Fibroblast of lung (primary cell): Measurements from ENCODE around the gene STX1A. TPM values are rescaled to one million over a fixed set of nuclear protein-coding genes. Genes with fewer than 3 reads are reported as not detected.

Source experiments
- DNase-seq, 2 donors: peaks; one replicate each; pipeline versions ENCODE4 v3.0.0 to v3.0.0-alpha.2; 2010; ENCODE audit warnings: low read depth in 2 of 2
- H2AFZ ChIP-seq: 2 replicates; pipeline ENCODE4 v1.5.1; 2012; ENCODE audit warnings: low read length, control low read depth, inconsistent platforms
- H3K27ac ChIP-seq: 2 replicates; pipeline ENCODE4 v1.5.1; 2011; ENCODE audit warnings: low read length, control low read depth; ENCODE audit not compliant: insufficient read depth
- H3K27me3 ChIP-seq: 2 replicates; pipeline ENCODE4 v1.5.1; 2011; ENCODE audit warnings: mild to moderate bottlenecking, low read length; ENCODE audit not compliant: control insufficient read depth, insufficient read depth
- H3K36me3 ChIP-seq: 2 replicates; pipeline ENCODE4 v1.5.1; 2011; ENCODE audit warnings: low read length; ENCODE audit not compliant: control insufficient read depth, insufficient read depth
- H3K4me1 ChIP-seq: 2 replicates; pipeline ENCODE4 v1.5.1; 2011; ENCODE audit warnings: low read length; ENCODE audit not compliant: control insufficient read depth, insufficient read depth; ENCODE audit errors: extremely low read depth
- H3K4me2 ChIP-seq: 2 replicates; pipeline ENCODE4 v1.5.1; 2011; ENCODE audit warnings: low read length, control low read depth; ENCODE audit not compliant: insufficient read depth; ENCODE audit errors: extremely low read depth
- H3K4me3 ChIP-seq, 4 experiments: fragments of 200-600 bp in 1 of 4; sonication (generic) in 1 of 4; replicated peaks in 1 of 4; 2 replicates each; pipeline ENCODE4 v1.5.1; 2011 to 2016; ENCODE audit warnings: low read length in 4 of 4, low read depth in 3 of 4, mild to moderate bottlenecking in 3 of 4, control low read depth in 2 of 4, inconsistent platforms in 1 of 4, mixed read lengths in 1 of 4; ENCODE audit not compliant: insufficient read depth in 1 of 4; ENCODE audit errors: control extremely low read depth in 1 of 4
- H3K79me2 ChIP-seq: 2 replicates; pipeline ENCODE4 v1.5.1; 2012; ENCODE audit warnings: mild to moderate bottlenecking, low read length, inconsistent platforms; ENCODE audit not compliant: control insufficient read depth, insufficient read depth
- H3K9ac ChIP-seq: 2 replicates; pipeline ENCODE4 v1.5.1; 2011; ENCODE audit warnings: mild to moderate bottlenecking, low read length, control low read depth; ENCODE audit not compliant: insufficient read depth
- H3K9me3 ChIP-seq: 2 replicates; pipeline ENCODE4 v1.5.1; 2012; ENCODE audit warnings: low read depth, low read length; ENCODE audit not compliant: control insufficient read depth, insufficient read depth
- H4K20me1 ChIP-seq: 2 replicates; pipeline ENCODE4 v1.5.1; 2011; ENCODE audit warnings: low read length; ENCODE audit not compliant: control insufficient read depth, insufficient read depth; ENCODE audit errors: extremely low read depth
- EZH2 ChIP-seq: IDR thresholded peaks from 2 replicates; pipeline ENCODE4 v1.5.1; 2012; ENCODE audit warnings: low read length, control low read depth, mild to moderate bottlenecking; ENCODE audit errors: missing control alignments
- polyA plus RNA-seq, 2 donors: library from polyadenylated mRNA; depleted of rRNA in 1 of 2; stranded (reverse) in 1 of 2; unstranded in 1 of 2; fragments of >200 nt; gene quantifications; 2 replicates each; pipeline ENCODE4 v1.2.1, GENCODE V29; 2011 to 2012; ENCODE audit warnings: missing spikeins in 1 of 2
- total RNA-seq: library from RNA; depleted of rRNA; stranded (reverse); fragments of >200 nt; gene quantifications from 2 replicates; pipeline ENCODE4 v1.2.1, GENCODE V29; 2014
- TF ChIP-seq, protein P1 (sequence below), 2 donors: IDR thresholded peaks in 1 of 2; conservative IDR thresholded peaks in 1 of 2; 1 replicate in 1 of 2; 2 replicates in 1 of 2; pipeline ENCODE4 v1.5.1; 2011 to 2012; ENCODE audit warnings: low read length in 2 of 2, control low read depth in 1 of 2, inconsistent platforms in 1 of 2, low read depth in 1 of 2, mild to moderate bottlenecking in 1 of 2

Gene STX1A
- total and polyA plus RNA-seq, 2 donors (not counting 1 experiment from before 2014, with no cell fraction given): 7.8 to 8.1 TPM

DNA sequence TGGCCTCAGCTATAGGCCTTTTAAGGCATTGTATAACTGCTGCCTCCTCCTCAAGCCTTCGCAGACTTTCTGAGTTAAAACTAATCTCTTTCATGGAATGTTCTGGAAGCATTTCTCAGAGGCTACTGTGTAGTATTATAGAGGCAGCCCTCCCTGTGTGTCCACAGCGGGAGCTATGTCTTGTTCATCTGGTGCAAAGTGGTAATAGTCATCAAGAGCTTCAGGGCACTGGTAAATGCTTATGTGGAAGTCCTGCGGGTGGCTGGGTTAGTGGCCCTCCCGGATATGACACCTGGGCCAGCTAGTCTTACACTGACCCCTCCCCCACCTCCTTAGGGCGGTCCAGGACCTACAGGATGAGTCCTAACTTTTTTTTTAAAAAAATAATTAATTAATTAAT lies 21.3 kb upstream of the STX1A start:
- H2AFZ ChIP-seq: no peak overlapping the region
- no peaks in the 10 kb centered on the region for H3K9me3 ChIP-seq
- no peak overlapping the region for H3K27ac ChIP-seq
- H3K4me3 ChIP-seq: no peak overlapping the region
- H3K4me2 ChIP-seq: no peak overlapping the region
- peaks cover 7% of the 10 kb centered on the region for H3K79me2 ChIP-seq
- H3K4me1 ChIP-seq: peaks cover 2% of the 10 kb centered on the region
- no peak overlapping the region for H3K9ac ChIP-seq
- H4K20me1 ChIP-seq: no peaks in the 10 kb centered on the region
- TF ChIP-seq EZH2: no peak
- TF ChIP-seq, protein P1, sequence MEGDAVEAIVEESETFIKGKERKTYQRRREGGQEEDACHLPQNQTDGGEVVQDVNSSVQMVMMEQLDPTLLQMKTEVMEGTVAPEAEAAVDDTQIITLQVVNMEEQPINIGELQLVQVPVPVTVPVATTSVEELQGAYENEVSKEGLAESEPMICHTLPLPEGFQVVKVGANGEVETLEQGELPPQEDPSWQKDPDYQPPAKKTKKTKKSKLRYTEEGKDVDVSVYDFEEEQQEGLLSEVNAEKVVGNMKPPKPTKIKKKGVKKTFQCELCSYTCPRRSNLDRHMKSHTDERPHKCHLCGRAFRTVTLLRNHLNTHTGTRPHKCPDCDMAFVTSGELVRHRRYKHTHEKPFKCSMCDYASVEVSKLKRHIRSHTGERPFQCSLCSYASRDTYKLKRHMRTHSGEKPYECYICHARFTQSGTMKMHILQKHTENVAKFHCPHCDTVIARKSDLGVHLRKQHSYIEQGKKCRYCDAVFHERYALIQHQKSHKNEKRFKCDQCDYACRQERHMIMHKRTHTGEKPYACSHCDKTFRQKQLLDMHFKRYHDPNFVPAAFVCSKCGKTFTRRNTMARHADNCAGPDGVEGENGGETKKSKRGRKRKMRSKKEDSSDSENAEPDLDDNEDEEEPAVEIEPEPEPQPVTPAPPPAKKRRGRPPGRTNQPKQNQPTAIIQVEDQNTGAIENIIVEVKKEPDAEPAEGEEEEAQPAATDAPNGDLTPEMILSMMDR (conservative IDR thresholded peaks at IDR 0.05 in 1 of 2, IDR thresholded peaks at IDR 0.05 in 1 of 2; ENCODE audit: low read depth in 1 of 2, low read length in 2 of 2): no peak
- no peaks in the 10 kb centered on the region for H3K27me3 ChIP-seq
- peaks cover 2% of the 10 kb centered on the region for H3K36me3 ChIP-seq
- DNase-seq: no peak

DNA sequence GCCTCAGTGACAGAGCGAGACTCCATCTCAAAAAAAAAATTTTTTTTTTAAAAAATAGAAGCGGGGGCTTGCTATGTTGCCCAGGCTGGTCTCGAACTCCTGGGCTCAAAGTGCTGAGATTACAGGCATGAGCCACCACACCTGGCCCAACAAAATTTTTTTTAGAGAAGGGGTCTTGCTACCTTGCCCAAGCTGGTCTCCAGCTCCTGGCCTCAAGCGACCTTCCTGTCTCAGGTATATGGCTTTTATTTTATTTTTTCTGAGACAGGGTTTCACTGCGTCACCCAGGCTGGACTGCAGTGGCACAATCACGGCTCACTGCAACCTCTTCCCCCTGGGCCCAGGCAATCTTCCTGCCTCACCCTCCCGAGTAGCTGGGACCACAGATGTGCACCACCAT lies 20.7 kb upstream of the STX1A start:
- Histone ChIP-seq H3K4me3 (no peak overlapping the region), H3K9me3 (no peaks in the 10 kb centered on the region), H3K79me2 (peaks cover 7% of the 10 kb centered on the region), H2AFZ (no peak overlapping the region), H3K4me1 (peaks cover 2% of the 10 kb centered on the region), H3K27me3 (no peaks in the 10 kb centered on the region), H4K20me1 (no peaks in the 10 kb centered on the region), H3K4me2 (no peak overlapping the region), H3K27ac (no peak overlapping the region), H3K36me3 (peaks cover 2% of the 10 kb centered on the region), H3K9ac (no peak overlapping the region)
- no peak for DNase-seq
- no peak for TF ChIP-seq EZH2
- TF ChIP-seq, protein P1 (conservative IDR thresholded peaks at IDR 0.05 in 1 of 2, IDR thresholded peaks at IDR 0.05 in 1 of 2; ENCODE audit: low read depth in 1 of 2, low read length in 2 of 2): no peak

DNA sequence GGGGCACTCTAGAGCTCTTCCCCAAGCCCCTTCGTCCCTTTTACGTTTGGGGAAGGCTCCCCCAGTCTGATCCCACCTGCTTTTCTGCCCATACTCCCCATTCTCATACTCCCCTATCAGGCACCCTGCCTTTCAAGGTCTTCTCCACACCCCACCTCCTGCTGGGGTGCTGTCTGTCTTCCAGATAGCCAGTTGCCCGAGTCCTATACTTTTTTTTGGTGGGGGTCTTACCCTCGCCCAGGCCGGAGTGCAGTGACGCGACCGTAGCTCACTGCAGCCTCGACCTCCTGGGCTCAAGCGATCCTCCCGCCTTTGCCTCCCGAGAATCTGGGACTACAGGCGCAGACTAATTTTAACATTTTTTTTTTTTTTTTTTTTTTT lies 19.9 kb upstream of the STX1A start:
- Histone ChIP-seq H3K27ac (peak overlapping the region; percentile 80), H3K4me1 (peaks cover 8% of the 10 kb centered on the region), H4K20me1 (no peaks in the 10 kb centered on the region), H2AFZ (peak overlapping the region; percentile 90), H3K9ac (peak overlapping the region; percentile 82), H3K4me3 (peak overlapping the region; percentile 68 to 95 (median 87)), H3K4me2 (peak overlapping the region; percentile 88), H3K9me3 (no peaks in the 10 kb centered on the region), H3K79me2 (peaks cover 7% of the 10 kb centered on the region), H3K36me3 (peaks cover 2% of the 10 kb centered on the region), H3K27me3 (no peaks in the 10 kb centered on the region)
- TF ChIP-seq, protein P1 (conservative IDR thresholded peaks at IDR 0.05 in 1 of 2, IDR thresholded peaks at IDR 0.05 in 1 of 2; ENCODE audit: low read depth in 1 of 2, low read length in 2 of 2): no peak
- TF ChIP-seq EZH2: no peak
- no peak for DNase-seq
